Cardiac fibroblast (primary cell): Measurements from ENCODE around the gene C19orf47.

Source experiments
- DNase-seq, 2 donors: peaks; one replicate each; pipeline versions ENCODE4 v3.0.0 to v3.0.0-alpha.2; 2010; ENCODE audit warnings: low read depth in 2 of 2
- H3K4me3 ChIP-seq, 2 donors: replicated peaks in 1 of 2; 1 replicate in 1 of 2; 2 replicates in 1 of 2; pipeline ENCODE4 v1.5.1; 2011; ENCODE audit warnings: low read depth in 2 of 2, low read length in 2 of 2, mild to moderate bottlenecking in 2 of 2, moderate library complexity in 1 of 2
- CTCF ChIP-seq: IDR thresholded peaks from one replicate; pipeline ENCODE4 v1.5.1; 2011; ENCODE audit warnings: low read depth, mild to moderate bottlenecking, low read length, inconsistent platforms

Gene C19orf47

GRCh38 chr19:40323705-40324104, 24.5 kb downstream of the C19orf47 start:
- H3K4me3 ChIP-seq: no peak overlapping the region
- no peak for TF ChIP-seq CTCF
- DNase-seq: no peak

GRCh38 chr19:40322951-40323615, 25.1 kb downstream of the C19orf47 start:
- TF ChIP-seq CTCF: no peak

DNA sequence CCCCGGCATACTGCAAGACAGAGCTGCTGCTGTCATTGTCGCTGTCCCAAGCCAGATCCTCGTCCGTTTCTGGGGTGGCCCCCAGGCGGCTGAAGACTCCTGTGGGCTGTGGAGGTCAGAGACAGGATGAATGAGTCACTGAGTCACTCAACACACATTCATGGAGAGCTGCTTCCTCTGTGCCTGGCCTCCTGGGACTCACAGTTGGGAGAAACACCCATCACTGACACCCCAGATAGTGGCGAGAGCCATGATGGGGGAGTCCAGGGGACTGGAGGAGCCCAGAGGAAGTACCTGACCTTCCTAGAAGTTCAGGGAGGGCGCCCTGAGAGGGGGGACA, 26.0 kb downstream of the C19orf47 start:
- no peak for TF ChIP-seq CTCF
- no peak overlapping the region for H3K4me3 ChIP-seq
- DNase-seq: peak in 1 of 2 donors; percentile 38

More at GRCh38 chr19:40322951-40323615, 25.1 kb downstream of the C19orf47 start:
- no peak for DNase-seq
- no peak overlapping the region for H3K4me3 ChIP-seq

GRCh38 chr19:40321566-40322270, 26.5 kb downstream of the C19orf47 start:
- DNase-seq: no peak
- no peak for TF ChIP-seq CTCF
- H3K4me3 ChIP-seq: no peak overlapping the region

- no peak for TF ChIP-seq CTCF
- DNase-seq: no peak
- no peak overlapping the region for H3K4me3 ChIP-seq
These were observed 27.1 kb downstream of the C19orf47 start for GRCh38 chr19:40321076-40321475.

- no peak for DNase-seq
- no peak for TF ChIP-seq CTCF
- H3K4me3 ChIP-seq: no peak overlapping the region
These were observed 27.6 kb downstream of the C19orf47 start for GRCh38 chr19:40320558-40320935.

GRCh38 chr19:40317338-40317737, 30.9 kb downstream of the C19orf47 start:
- TF ChIP-seq CTCF: no peak
- DNase-seq: no peak
- no peak overlapping the region for H3K4me3 ChIP-seq
